Naive thymus-derived CD8-positive, alpha-beta T cell (primary cell): ENCODE measurements around the gene MTRFR. TPM values are rescaled to one million over a fixed set of nuclear protein-coding genes. Genes with fewer than 3 reads are reported as not detected.

Experiments
- ATAC-seq, 2 donors: fragments of 150-1000 bp; cut with Tn5 transposase in 1 of 2; sonication (Bioruptor Pico), chemical (Tn5 transposase) in 1 of 2; 1 replicate in 1 of 2; 2 replicates in 1 of 2; pipeline ENCODE4 v1.10.0; 2021; ENCODE audit warnings: mild to moderate bottlenecking in 2 of 2, moderate library complexity in 2 of 2
- POLR2A ChIA-PET: fragments of 350-600 bp; sonication (Branson Sonifier 250); formaldehyde crosslinking; loops from one replicate; lab custom pipeline; 2021; ENCODE audit warnings: antibody characterized with exemption; lab: Charles Lee
- DNase-seq, 10 donors: peaks; one replicate each; pipeline versions ENCODE4 v3.0.0 to v3.0.0-alpha.2; 2020 to 2022
- H3K27ac Mint-ChIP-seq, 10 donors: one replicate each; pipeline ENCODE4 v1.8.0; 2020 to 2022; ENCODE audit warnings: mild to moderate bottlenecking in 10 of 10, mixed read lengths in 10 of 10, moderate library complexity in 4 of 10, inconsistent platforms in 1 of 10
- H3K27me3 Mint-ChIP-seq, 5 donors: one replicate each; pipeline ENCODE4 v1.8.0; 2021 to 2022; ENCODE audit warnings: mixed read lengths in 5 of 5
- H3K36me3 Mint-ChIP-seq, 3 donors: one replicate each; pipeline ENCODE4 v1.8.0; 2020 to 2022; ENCODE audit warnings: mixed read lengths in 3 of 3, mild to moderate bottlenecking in 2 of 3, inconsistent platforms in 1 of 3
- H3K4me1 Mint-ChIP-seq, 4 donors: one replicate each; pipeline ENCODE4 v1.8.0; 2021 to 2022; ENCODE audit warnings: mixed read lengths in 4 of 4
- H3K4me3 Mint-ChIP-seq, 10 donors: one replicate each; pipeline ENCODE4 v1.8.0; 2020 to 2022; ENCODE audit warnings: mild to moderate bottlenecking in 10 of 10, mixed read lengths in 10 of 10, moderate library complexity in 6 of 10, inconsistent platforms in 1 of 10
- H3K9me3 Mint-ChIP-seq, 9 donors: one replicate each; pipeline ENCODE4 v1.8.0; 2020 to 2022; ENCODE audit warnings: mixed read lengths in 9 of 9, mild to moderate bottlenecking in 3 of 9, inconsistent platforms in 1 of 9, moderate library complexity in 1 of 9
- polyA plus RNA-seq, 3 donors: library from polyadenylated mRNA; unstranded; fragments of 300-500 nt; fragmentation: Illumina TruSeq; gene quantifications; one replicate each; pipeline ENCODE4 v1.2.3, GENCODE V29; 2021
- total RNA-seq, 8 experiments: library from RNA in 2 of 8; stranded (reverse) in 2 of 8; gene quantifications; one replicate each; pipeline ENCODE4 v1.2.3 and lab custom pipeline; 2021 to 2026

The MTRFR gene
- total and polyA plus RNA-seq, 5 experiments from 2014 or later: 45.2 to 63.6 (median 61.0) TPM

DNA sequence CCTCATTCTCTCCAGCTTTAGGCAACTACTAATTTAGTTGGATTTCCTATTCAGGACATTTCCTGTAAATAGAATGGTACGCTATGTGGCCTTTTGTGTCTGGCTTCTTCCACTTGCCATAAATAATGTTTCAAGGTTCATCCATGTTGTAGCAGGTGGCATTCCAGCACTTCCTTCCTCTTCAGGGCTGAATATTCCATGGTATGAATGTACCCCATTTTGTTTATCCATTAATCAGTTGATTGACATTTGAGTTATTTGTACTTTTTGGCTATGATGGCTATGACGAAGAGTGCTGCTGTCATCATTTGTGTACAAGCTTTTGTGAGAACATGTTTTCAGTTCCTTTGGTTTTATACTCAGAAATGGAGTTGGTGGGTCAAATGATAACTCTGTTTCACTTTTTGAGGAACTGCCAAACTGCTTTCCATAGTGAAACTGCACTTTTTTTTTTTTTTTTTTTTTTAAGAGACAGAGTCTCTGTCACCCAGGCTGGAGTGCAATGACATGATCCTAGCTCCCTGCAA is 44.9 kb downstream of the MTRFR start:
- Mint-ChIP-seq H3K27ac (peak overlapping the region in 1 of 10 donors; percentile 7), H3K4me1 (peaks cover 0 to 8% (median 0%) of the 10 kb centered on the region in 4 donors), H3K36me3 (no peaks in the 10 kb centered on the region), H3K4me3 (no peak overlapping the region), H3K9me3 (no peaks in the 10 kb centered on the region), H3K27me3 (no peaks in the 10 kb centered on the region)
- DNase-seq: no peak
- POLR2A ChIA-PET: interaction anchor here (0.7 kb wide), 1 partner anchor 89 kb away, joined by 5 read pairs; no protein-coding TSS in a partner anchor
- no peak for ATAC-seq

DNA sequence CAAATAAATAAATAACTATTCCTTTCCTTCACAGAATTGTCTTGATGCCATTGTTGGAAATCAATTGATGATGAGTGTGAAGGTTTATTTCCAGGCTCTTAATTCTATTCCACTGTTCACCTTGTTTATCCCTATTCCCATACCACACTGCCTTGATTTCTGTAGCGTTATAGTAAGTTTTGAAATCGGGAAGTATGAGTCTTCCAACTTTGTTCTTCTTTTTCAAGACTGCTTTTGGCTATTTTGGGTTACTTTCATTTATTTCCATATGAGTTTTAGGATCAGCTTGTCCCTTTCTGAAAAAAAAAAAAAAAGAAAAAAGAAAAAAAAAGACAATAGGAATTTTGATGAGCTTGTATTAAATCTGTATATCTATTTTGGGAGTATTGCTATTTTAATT is 47.7 kb downstream of the MTRFR start:
- DNase-seq: no peak
- H3K36me3 Mint-ChIP-seq: no peaks in the 10 kb centered on the region
- no peak overlapping the region for H3K4me3 Mint-ChIP-seq
- no peak overlapping the region for H3K27ac Mint-ChIP-seq
- H3K9me3 Mint-ChIP-seq: no peaks in the 10 kb centered on the region
- POLR2A ChIA-PET: no interaction called here
- no peak for ATAC-seq
- peaks cover 0 to 8% (median 0%) of the 10 kb centered on the region in 4 donors for H3K4me1 Mint-ChIP-seq
- no peaks in the 10 kb centered on the region for H3K27me3 Mint-ChIP-seq

GRCh38 chr12:123282111-123282510 is 48.9 kb downstream of the MTRFR start:
- H3K4me1 Mint-ChIP-seq: peaks cover 0 to 8% (median 0%) of the 10 kb centered on the region in 4 donors
- POLR2A ChIA-PET: no interaction called here
- no peaks in the 10 kb centered on the region for H3K9me3 Mint-ChIP-seq
- no peaks in the 10 kb centered on the region for H3K36me3 Mint-ChIP-seq
- peak overlapping the region in 1 of 10 donors; percentile 16 for H3K27ac Mint-ChIP-seq
- H3K27me3 Mint-ChIP-seq: no peaks in the 10 kb centered on the region
- DNase-seq (no peak), ATAC-seq (no peak)
- no peak overlapping the region for H3K4me3 Mint-ChIP-seq

- Mint-ChIP-seq H3K27ac (no peak overlapping the region), H3K36me3 (peaks cover 0 to under 1% (median 0%) of the 10 kb centered on the region in 3 donors), H3K4me3 (no peak overlapping the region), H3K4me1 (peaks cover 0 to 2% (median 0%) of the 10 kb centered on the region in 4 donors), H3K9me3 (no peaks in the 10 kb centered on the region), H3K27me3 (no peaks in the 10 kb centered on the region)
- POLR2A ChIA-PET: interaction anchor here (0.7 kb wide), 1 partner anchor 94 kb away, joined by 3 read pairs; no protein-coding TSS in a partner anchor
- no peak for ATAC-seq
- DNase-seq: no peak
Measured at GRCh38 chr12:123283461-123283860, 50.2 kb downstream of the MTRFR start.

DNA sequence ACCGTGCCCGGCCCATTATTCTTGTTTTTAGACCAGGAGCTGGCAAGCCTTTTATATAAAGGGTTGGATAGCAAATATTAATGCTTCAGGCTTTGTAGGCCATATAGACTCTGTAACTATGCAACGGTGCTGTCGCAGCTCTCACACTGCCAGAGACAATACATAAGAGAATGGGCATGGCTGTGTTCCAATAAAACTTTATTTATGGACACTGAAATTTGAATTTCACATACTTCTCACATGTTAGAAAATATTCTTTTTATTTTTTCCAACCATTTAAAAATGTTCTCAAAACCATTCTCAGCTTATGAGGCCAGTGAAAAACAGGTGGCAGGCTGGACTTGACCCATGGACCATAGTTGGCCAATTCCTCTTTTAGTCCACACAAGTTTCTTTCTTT is 51.4 kb downstream of the MTRFR start:
- POLR2A ChIA-PET: no interaction called here
- Mint-ChIP-seq H3K4me1 (peaks cover 0 to 2% (median 0%) of the 10 kb centered on the region in 4 donors), H3K4me3 (no peak overlapping the region), H3K36me3 (peaks cover 0 to 11% (median 0%) of the 10 kb centered on the region in 3 donors), H3K27me3 (no peaks in the 10 kb centered on the region), H3K9me3 (no peaks in the 10 kb centered on the region), H3K27ac (no peak overlapping the region)
- DNase-seq (no peak), ATAC-seq (no peak)

DNA sequence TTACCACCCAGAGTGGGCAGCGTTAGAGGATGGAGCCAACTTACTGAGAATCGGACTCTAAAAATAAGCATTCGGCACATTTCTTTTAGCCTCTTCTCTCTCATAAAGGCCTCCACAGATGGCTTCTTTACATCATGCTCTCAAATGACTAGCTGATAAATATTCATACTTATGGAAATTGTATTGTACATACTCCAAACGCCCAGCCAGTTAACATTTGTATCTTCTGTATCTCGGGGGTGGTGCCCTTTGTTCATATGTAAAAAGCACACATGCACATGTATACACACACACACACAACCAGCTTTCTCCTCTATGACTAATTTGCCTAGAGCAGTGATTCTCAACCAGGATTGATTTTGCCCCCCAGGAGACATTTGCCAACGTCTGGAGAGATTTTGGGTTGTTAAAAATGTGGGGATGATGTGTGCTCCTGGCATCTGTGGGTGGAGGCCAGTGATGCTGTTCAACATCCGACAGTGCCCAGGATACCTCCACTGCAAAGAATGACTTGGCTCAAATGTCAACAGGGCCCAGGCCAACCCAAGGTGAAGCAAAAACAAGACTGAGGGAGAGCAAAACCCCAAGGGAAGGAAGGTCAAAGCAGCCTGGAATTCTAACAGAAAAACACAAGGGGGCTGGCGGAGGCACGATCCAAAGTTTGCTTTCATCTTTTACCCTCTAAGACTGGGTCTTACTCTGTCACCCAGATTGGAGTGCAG is 53.6 kb downstream of the MTRFR start:
- ATAC-seq (no peak), DNase-seq (no peak)
- Mint-ChIP-seq H3K4me1 (no peaks in the 10 kb centered on the region), H3K4me3 (no peak overlapping the region), H3K36me3 (peaks cover 0 to 30% (median 0%) of the 10 kb centered on the region in 3 donors), H3K9me3 (no peaks in the 10 kb centered on the region), H3K27me3 (no peaks in the 10 kb centered on the region), H3K27ac (peak overlapping the region in 4 of 10 donors; percentile 9 to 70 (median 42))
- POLR2A ChIA-PET: interaction anchor here (0.7 to 1.4 kb wide), 3 partner anchors 11 to 63 kb away, joined by 3 to 4 read pairs (median 4); no protein-coding TSS in a partner anchor

- peak overlapping the region in 2 of 10 donors; percentile 13 to 70 for H3K27ac Mint-ChIP-seq
- ATAC-seq (no peak), DNase-seq (no peak)
- peaks cover 0 to 47% (median 0%) of the 10 kb centered on the region in 3 donors for H3K36me3 Mint-ChIP-seq
- H3K9me3 Mint-ChIP-seq: no peaks in the 10 kb centered on the region
- H3K4me3 Mint-ChIP-seq: no peak overlapping the region
- no peaks in the 10 kb centered on the region for H3K27me3 Mint-ChIP-seq
- H3K4me1 Mint-ChIP-seq: no peaks in the 10 kb centered on the region
- POLR2A ChIA-PET: no interaction called here
Measured at GRCh38 chr12:123288751-123289346, 55.6 kb downstream of the MTRFR start.

DNA sequence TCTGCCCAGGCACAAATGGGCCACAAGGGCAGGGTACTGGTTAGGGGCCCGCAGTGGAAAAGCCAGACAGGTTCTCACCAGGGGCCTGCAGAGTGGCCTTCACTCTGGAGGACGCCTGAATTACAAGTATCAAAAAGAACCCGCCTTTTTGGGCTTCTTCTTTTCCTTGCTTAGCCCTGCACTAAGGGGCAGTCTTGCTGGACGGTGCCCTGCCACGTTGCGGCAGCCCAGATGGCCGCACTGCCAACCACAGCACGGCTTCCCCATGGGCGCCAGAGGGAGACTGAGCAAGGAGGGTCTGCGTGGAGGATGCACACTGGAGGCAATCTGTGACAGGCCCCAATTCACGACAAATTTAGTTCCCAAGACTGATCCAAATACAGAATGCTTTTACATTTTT is 56.7 kb downstream of the MTRFR start:
- POLR2A ChIA-PET: no interaction called here
- peaks cover 0 to 57% (median 0%) of the 10 kb centered on the region in 3 donors for H3K36me3 Mint-ChIP-seq
- H3K27ac Mint-ChIP-seq: no peak overlapping the region
- no peaks in the 10 kb centered on the region for H3K27me3 Mint-ChIP-seq
- no peak overlapping the region for H3K4me3 Mint-ChIP-seq
- ATAC-seq (no peak), DNase-seq (no peak)
- no peaks in the 10 kb centered on the region for H3K4me1 Mint-ChIP-seq
- no peaks in the 10 kb centered on the region for H3K9me3 Mint-ChIP-seq

DNA sequence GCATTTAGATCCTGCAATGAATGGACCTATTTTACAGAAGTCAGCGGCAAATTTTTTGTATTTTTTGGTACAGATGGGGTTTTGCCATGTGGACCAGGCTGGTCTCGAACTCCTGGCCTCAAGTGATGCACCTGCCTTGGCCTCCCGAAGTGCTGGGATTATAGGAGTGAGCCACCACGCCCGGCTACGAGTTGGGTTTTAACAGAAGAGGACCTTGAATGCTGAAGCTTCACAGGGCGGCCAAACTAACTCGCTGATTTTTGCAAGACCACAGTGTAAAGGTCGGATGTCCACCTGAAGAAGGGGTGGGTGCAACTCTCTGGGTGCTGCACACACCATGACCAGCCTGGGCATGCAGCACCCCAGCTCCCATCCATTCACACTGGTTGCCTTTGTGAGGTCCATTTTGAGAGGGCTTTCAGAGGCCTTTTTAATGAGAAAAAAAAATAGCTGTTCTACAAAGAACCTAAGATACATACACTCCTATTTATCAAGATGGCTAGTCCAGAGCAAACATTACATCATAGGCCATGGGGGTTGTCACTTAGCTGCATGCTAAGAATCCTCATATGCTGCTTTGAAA is 60.0 kb downstream of the MTRFR start:
- Mint-ChIP-seq H3K27ac (peak overlapping the region in 2 of 10 donors; percentile 14 to 62), H3K9me3 (no peaks in the 10 kb centered on the region), H3K4me3 (no peak overlapping the region), H3K36me3 (peaks cover 0 to 87% (median 12%) of the 10 kb centered on the region in 3 donors), H3K4me1 (peaks cover 0 to 4% (median 0%) of the 10 kb centered on the region in 4 donors), H3K27me3 (no peaks in the 10 kb centered on the region)
- POLR2A ChIA-PET: no interaction called here
- ATAC-seq: no peak
- DNase-seq: no peak

DNA sequence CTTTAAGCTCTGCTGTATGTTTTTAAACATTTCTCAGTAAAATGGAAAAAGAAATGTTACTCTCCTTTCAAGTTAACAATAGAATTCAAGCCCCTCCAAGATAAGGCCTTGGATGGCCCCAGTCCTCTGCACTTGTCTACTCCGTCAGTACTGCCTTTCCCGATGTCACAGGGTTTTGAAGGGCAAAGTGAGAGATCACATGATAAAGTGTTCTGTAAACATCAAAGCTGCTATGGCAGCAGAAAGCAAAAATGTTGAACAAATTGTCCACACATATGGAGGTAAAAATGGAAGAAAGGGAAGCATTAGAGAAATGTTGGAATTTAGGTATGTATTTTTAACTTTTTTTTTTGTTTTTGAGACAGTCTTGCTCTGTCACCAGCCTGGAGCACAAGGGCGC is 71.9 kb downstream of the MTRFR start:
- no peak overlapping the region for H3K4me3 Mint-ChIP-seq
- POLR2A ChIA-PET: no interaction called here
- no peaks in the 10 kb centered on the region for H3K27me3 Mint-ChIP-seq

DNA sequence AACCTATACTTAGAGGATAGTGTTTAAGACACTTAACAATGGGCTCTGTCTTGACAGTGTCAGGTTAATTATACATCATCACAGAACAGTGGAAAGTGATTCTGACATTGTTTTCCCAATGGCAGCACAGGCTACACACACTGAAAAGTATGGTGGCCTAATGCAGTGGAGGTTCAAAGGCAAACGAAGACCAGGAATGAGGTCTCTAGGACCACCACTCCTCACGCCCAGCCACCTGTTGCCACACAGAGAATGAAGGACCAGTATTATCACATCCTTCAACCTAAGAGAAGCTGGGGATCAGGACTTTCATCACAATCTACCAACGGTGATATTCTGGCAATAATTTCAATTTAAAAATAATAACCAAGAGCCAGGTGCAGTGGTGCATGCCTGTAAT is 73.0 kb downstream of the MTRFR start:
- no peaks in the 10 kb centered on the region for H3K9me3 Mint-ChIP-seq
- H3K27me3 Mint-ChIP-seq: no peaks in the 10 kb centered on the region
- no peak overlapping the region for H3K27ac Mint-ChIP-seq
- POLR2A ChIA-PET: no interaction called here
- no peaks in the 10 kb centered on the region for H3K4me1 Mint-ChIP-seq
- peaks cover 9 to 89% (median 12%) of the 10 kb centered on the region in 3 donors for H3K36me3 Mint-ChIP-seq
- ATAC-seq: no peak
- no peak for DNase-seq
- H3K4me3 Mint-ChIP-seq: no peak overlapping the region

More for the DNA sequence above, 71.9 kb downstream of the MTRFR start:
- H3K27ac Mint-ChIP-seq: no peak overlapping the region
- no peak for DNase-seq
- H3K9me3 Mint-ChIP-seq: no peaks in the 10 kb centered on the region
- no peaks in the 10 kb centered on the region for H3K4me1 Mint-ChIP-seq
- no peak for ATAC-seq
- peaks cover 9 to 87% (median 14%) of the 10 kb centered on the region in 3 donors for H3K36me3 Mint-ChIP-seq
